ENCODE results near the gene ZNF341.

GRCh38 chr20:33688938-33689424 is 42.8 kb upstream of the ZNF341 start:
- TF ChIP-seq CTCF (IDR thresholded peaks at IDR 0.05; ENCODE audit: low read length) (no peak), EZH2phosphoT487 (IDR thresholded peaks at IDR 0.05; ENCODE audit: low read length) (no peak)

Data from MM.1S (cell line).